Neural crest cell (in vitro differentiated cells): ENCODE data around the gene MAGI2. TPM values are rescaled to one million over a fixed set of nuclear protein-coding genes. Genes with fewer than 3 reads are reported as not detected.

Source experiments
- DNase-seq: peaks from one replicate; pipeline ENCODE4 v3.0.0; 2021; ENCODE audit warnings: low read depth, mixed read lengths, low spot score
- H3K27ac Mint-ChIP-seq: one replicate; pipeline ENCODE4 v1.8.0; 2021; ENCODE audit warnings: mild to moderate bottlenecking, mixed read lengths; ENCODE audit not compliant: unreplicated experiment
- H3K27me3 Mint-ChIP-seq: 2 replicates; pipeline ENCODE4 v1.8.0; 2021; ENCODE audit warnings: low read depth, mild to moderate bottlenecking, mixed read lengths
- H3K36me3 Mint-ChIP-seq: 2 replicates; pipeline ENCODE4 v1.8.0; 2021; ENCODE audit warnings: low read depth, mild to moderate bottlenecking, mixed read lengths
- H3K4me1 Mint-ChIP-seq: 2 replicates; pipeline ENCODE4 v1.8.0; 2021; ENCODE audit warnings: mixed read lengths
- H3K4me3 Mint-ChIP-seq: one replicate; pipeline ENCODE4 v1.8.0; 2021; ENCODE audit warnings: mild to moderate bottlenecking, mixed read lengths
- H3K9me3 Mint-ChIP-seq: 2 replicates; pipeline ENCODE4 v1.8.0; 2021; ENCODE audit warnings: mixed read lengths
- total RNA-seq: library from RNA; stranded (reverse); gene quantifications from 2 replicates; pipeline ENCODE4 v1.2.1, GENCODE V29; 2021
- TF ChIP-seq, protein P1 (sequence below): fragments of 200-600 bp; sonication (generic); conservative IDR thresholded peaks from 2 replicates; pipeline ENCODE4 v1.5.0; 2021; ENCODE audit warnings: antibody characterized with exemption, mild to moderate bottlenecking

Gene MAGI2
- total RNA-seq, 1 donor from 2014 or later, result 10.0 TPM

DNA sequence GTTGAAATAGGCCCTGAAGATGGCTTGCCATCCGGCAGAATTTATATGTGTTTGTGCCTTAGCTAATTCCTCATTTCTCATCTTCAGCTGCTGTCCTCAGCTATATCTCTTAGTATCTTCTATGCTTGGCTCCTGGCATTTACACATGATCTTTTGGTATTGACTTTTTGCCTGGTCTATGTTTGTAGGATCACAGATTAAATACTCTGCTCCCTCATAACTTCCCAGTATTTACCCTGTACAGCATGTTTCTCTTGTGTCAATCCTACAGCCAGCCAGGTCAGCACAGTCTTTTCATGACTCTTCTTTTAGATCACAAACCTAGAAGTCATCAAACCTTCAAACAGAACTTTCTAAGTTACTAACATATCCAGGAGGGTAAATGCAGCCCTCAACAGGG lies 743.8 kb downstream of the MAGI2 start:
- no peaks in the 10 kb centered on the region for H3K9me3 Mint-ChIP-seq
- no peaks in the 10 kb centered on the region for H3K27me3 Mint-ChIP-seq
- H3K27ac Mint-ChIP-seq, result no peak overlapping the region
- no peaks in the 10 kb centered on the region for H3K36me3 Mint-ChIP-seq
- TF ChIP-seq, protein P1, sequence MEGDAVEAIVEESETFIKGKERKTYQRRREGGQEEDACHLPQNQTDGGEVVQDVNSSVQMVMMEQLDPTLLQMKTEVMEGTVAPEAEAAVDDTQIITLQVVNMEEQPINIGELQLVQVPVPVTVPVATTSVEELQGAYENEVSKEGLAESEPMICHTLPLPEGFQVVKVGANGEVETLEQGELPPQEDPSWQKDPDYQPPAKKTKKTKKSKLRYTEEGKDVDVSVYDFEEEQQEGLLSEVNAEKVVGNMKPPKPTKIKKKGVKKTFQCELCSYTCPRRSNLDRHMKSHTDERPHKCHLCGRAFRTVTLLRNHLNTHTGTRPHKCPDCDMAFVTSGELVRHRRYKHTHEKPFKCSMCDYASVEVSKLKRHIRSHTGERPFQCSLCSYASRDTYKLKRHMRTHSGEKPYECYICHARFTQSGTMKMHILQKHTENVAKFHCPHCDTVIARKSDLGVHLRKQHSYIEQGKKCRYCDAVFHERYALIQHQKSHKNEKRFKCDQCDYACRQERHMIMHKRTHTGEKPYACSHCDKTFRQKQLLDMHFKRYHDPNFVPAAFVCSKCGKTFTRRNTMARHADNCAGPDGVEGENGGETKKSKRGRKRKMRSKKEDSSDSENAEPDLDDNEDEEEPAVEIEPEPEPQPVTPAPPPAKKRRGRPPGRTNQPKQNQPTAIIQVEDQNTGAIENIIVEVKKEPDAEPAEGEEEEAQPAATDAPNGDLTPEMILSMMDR, result no peak
- H3K4me1 Mint-ChIP-seq, result peaks cover 11% of the 10 kb centered on the region
- DNase-seq, result no peak
- H3K4me3 Mint-ChIP-seq, result no peak overlapping the region

DNA sequence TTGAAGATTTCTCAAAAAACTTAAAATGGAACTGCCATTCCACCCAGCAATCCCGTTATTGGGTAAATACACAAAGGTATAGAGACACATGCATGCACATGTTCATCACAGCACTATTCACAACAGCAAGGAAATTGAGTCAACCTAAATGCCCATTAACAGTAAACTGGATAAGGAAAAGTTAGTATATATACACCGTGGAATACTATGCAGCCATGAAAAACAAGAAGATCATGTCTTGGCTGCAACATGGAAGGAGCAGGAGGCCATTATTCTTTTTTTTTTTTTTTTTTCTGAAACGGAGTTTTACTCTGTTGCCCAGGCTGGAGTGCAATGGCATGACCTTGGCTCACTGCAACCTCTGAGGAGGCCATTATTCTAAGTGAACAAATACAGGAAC lies 749.0 kb downstream of the MAGI2 start:
- no peaks in the 10 kb centered on the region for H3K27me3 Mint-ChIP-seq
- no peak for DNase-seq
- peaks cover 7% of the 10 kb centered on the region for H3K9me3 Mint-ChIP-seq
- peaks cover 3% of the 10 kb centered on the region for H3K36me3 Mint-ChIP-seq
- no peaks in the 10 kb centered on the region for H3K4me1 Mint-ChIP-seq
- no peak overlapping the region for H3K4me3 Mint-ChIP-seq
- TF ChIP-seq, protein P1, result no peak
- H3K27ac Mint-ChIP-seq, result no peak overlapping the region

DNA sequence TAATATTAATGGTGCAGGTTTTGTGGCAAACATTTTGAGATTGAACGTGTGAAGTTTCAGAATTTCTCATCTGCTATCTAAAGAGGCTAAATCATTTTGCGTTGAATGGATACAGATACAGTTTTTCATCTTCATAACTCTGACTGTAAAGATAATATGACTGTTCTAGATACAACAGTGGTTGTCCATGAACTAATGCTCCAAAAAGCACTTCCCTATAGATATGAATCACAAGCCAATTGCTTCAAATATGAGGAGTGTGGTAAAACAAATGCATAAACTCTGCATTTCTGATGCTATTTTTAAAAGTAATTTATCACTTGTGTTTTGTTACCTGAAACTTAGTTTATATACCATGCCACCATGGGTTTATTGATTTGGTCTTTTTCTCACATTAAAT lies 750.1 kb downstream of the MAGI2 start:
- TF ChIP-seq, protein P1, result no peak
- Mint-ChIP-seq H3K4me3 (no peak overlapping the region), H3K36me3 (peaks cover 3% of the 10 kb centered on the region), H3K27me3 (no peaks in the 10 kb centered on the region), H3K4me1 (peaks cover 2% of the 10 kb centered on the region), H3K9me3 (peaks cover 7% of the 10 kb centered on the region), H3K27ac (no peak overlapping the region)
- DNase-seq, result no peak

DNA sequence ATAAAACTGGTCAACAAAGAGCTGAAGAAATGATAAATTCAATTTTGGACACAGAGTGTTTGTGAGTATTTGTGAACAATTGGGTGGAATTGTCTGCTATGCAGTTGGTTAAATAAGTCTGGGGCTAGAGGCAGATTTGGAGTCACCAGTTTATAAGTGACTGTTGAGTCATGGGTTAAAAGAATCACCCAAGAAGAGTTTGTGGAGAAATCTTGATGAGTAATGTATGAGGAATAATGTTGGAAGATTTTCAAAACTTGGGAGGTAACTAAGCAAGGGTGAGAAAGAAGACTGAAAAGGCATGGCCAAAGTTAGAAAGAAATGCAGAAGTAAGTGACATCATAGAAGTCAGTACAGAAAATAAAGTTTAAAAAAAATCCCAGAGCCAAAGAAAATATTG lies 750.7 kb downstream of the MAGI2 start:
- H3K4me1 Mint-ChIP-seq, result peaks cover 5% of the 10 kb centered on the region
- H3K27ac Mint-ChIP-seq, result no peak overlapping the region
- no peak overlapping the region for H3K4me3 Mint-ChIP-seq
- H3K36me3 Mint-ChIP-seq, result peaks cover 3% of the 10 kb centered on the region
- H3K9me3 Mint-ChIP-seq, result peaks cover 7% of the 10 kb centered on the region
- TF ChIP-seq, protein P1, result no peak
- no peak for DNase-seq
- H3K27me3 Mint-ChIP-seq, result no peaks in the 10 kb centered on the region

DNA sequence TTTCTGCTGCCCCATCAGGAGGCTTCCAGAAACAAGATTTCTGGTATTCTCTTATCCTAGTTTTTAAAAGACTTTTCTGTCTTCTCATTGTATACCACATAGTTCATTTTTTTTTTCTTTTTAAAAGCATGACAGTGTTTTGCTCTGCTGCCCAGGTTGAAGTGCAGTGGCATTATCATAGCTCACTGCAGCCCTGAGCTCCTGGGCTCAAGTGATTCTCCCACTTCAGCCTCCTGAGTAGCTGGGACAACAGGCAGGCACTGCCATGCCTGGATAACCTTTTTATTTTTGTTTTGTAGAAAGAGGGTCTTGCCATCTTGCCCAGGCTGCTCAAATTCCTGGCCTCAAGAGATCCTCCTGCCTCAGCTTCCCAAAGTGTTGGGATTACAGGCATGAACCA lies 757.6 kb downstream of the MAGI2 start:
- H3K27me3 Mint-ChIP-seq, result no peaks in the 10 kb centered on the region
- no peaks in the 10 kb centered on the region for H3K9me3 Mint-ChIP-seq
- TF ChIP-seq, protein P1, result no peak
- H3K36me3 Mint-ChIP-seq, result no peaks in the 10 kb centered on the region
- H3K4me3 Mint-ChIP-seq, result no peak overlapping the region
- DNase-seq, result no peak
- peaks cover 10% of the 10 kb centered on the region for H3K4me1 Mint-ChIP-seq
- no peak overlapping the region for H3K27ac Mint-ChIP-seq

DNA sequence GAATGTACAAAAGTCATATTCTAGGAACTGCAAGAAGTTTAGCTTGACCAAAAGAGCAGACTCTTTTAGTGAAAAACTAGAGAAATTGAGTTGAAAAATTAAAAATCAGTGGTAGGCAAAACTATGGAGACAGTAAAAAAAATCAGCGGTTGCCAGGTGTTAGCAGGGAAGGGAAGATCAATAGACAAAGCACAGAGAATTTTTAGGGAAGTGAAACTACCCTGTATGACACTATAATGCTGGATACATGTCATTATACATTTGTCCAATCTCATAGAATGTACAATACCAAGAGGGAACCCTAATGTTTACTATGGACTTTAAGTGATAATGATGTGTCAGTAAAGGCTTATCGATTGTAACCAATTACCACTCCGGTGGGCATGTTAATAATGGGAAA lies 761.9 kb downstream of the MAGI2 start:
- no peak overlapping the region for H3K27ac Mint-ChIP-seq
- DNase-seq, result no peak
- H3K4me3 Mint-ChIP-seq, result no peak overlapping the region
- H3K36me3 Mint-ChIP-seq, result no peaks in the 10 kb centered on the region
- TF ChIP-seq, protein P1, result no peak
- H3K27me3 Mint-ChIP-seq, result no peaks in the 10 kb centered on the region
- H3K4me1 Mint-ChIP-seq, result peaks cover 12% of the 10 kb centered on the region
- no peaks in the 10 kb centered on the region for H3K9me3 Mint-ChIP-seq
